RWPE2 (cell line): ENCODE results near the gene DOCK9.
"Not testable (repeated sequence)": the region's sequence is repeated elsewhere in the genome, so short reads cannot be mapped to it uniquely, and the experiment has no call there.

Source experiments
- ATAC-seq: fragments of 200-7000 bp; cut with Tn5 transposase; 3 replicates; pipeline ENCODE4 v1.9.1; 2021; ENCODE audit warnings: low read depth
- DNase-seq: peaks from one replicate; pipeline ENCODE4 v3.0.0-alpha.2; 2020; ENCODE audit warnings: low spot score
- H3K27ac ChIP-seq: fragments of 450-650 bp; 2 replicates; pipeline ENCODE4 v1.5.1; 2017; ENCODE audit warnings: mild to moderate bottlenecking; ENCODE audit not compliant: poor library complexity, severe bottlenecking
- H3K27me3 ChIP-seq: fragments of 250-450 bp; sonication (Bioruptor Pico); 2 replicates; pipeline ENCODE4 v1.5.1; 2021; ENCODE audit warnings: mild to moderate bottlenecking, moderate library complexity; ENCODE audit not compliant: insufficient read depth, poor library complexity, severe bottlenecking
- H3K36me3 ChIP-seq: fragments of 250-450 bp; sonication (Bioruptor Pico); 2 replicates; pipeline ENCODE4 v1.5.1; 2020; ENCODE audit warnings: low read depth, mild to moderate bottlenecking, moderate library complexity
- H3K4me1 ChIP-seq: fragments of 250-450 bp; sonication (Bioruptor Pico); 2 replicates; pipeline ENCODE4 v1.5.1; 2021; ENCODE audit warnings: mild to moderate bottlenecking, moderate library complexity; ENCODE audit not compliant: insufficient read depth, poor library complexity, severe bottlenecking
- H3K4me3 ChIP-seq: fragments of 250-450 bp; sonication (Bioruptor Pico); 2 replicates; pipeline ENCODE4 v1.5.1; 2021; ENCODE audit warnings: mild to moderate bottlenecking, moderate library complexity; ENCODE audit not compliant: severe bottlenecking
- H3K9me3 ChIP-seq: fragments of 250-450 bp; sonication (Bioruptor Pico); 2 replicates; pipeline ENCODE4 v1.5.1; 2021; ENCODE audit warnings: mild to moderate bottlenecking, moderate library complexity; ENCODE audit not compliant: severe bottlenecking
- TF ChIP-seq, protein P1 (sequence below): fragments of 450-650 bp; IDR thresholded peaks from one replicate; pipeline ENCODE4 v1.5.1; 2017; ENCODE audit warnings: mild to moderate bottlenecking, moderate library complexity; ENCODE audit not compliant: poor library complexity, severe bottlenecking

DOCK9 gene

DNA sequence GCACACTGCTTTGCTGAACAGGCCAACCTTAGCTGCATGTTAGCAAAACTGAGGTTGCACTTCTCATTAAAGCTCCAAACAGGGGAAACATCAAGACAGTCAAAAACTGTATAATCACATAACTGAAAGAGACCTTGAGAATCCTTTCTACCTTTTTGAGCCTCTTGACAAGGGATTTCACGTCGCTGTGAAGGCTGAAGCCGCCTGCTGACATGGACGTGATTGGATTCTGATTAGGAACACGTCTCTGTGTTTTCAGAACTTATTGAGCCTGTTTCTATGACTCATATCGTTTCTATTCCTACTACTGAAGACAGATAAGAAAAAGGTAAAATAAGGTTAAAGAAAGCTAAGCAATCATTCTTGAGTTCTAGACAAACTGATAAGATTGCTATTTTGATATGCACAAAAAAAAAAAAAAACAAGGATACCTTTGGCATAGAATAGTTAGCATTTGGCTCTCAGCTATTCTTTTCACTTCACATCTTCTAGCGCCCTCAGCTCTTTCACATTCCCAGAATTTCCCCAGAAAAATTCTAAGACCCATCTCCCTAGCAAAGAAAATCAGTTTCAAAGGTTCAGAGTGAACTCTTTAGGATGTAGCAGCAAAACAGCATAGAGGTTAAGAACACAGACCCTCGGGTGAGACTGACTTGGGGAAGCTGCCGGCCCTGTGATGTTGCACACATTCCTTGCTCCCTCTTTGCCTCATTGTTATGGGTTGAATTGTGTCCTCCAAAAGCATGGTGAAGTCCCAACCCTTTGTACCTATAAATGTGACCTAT lies 81.6 kb downstream of the DOCK9 start:
- no peaks in the 10 kb centered on the region for H3K4me1 ChIP-seq
- peaks cover 31% of the 10 kb centered on the region for H3K36me3 ChIP-seq
- no peaks in the 10 kb centered on the region for H3K27me3 ChIP-seq
- TF ChIP-seq, protein P1, sequence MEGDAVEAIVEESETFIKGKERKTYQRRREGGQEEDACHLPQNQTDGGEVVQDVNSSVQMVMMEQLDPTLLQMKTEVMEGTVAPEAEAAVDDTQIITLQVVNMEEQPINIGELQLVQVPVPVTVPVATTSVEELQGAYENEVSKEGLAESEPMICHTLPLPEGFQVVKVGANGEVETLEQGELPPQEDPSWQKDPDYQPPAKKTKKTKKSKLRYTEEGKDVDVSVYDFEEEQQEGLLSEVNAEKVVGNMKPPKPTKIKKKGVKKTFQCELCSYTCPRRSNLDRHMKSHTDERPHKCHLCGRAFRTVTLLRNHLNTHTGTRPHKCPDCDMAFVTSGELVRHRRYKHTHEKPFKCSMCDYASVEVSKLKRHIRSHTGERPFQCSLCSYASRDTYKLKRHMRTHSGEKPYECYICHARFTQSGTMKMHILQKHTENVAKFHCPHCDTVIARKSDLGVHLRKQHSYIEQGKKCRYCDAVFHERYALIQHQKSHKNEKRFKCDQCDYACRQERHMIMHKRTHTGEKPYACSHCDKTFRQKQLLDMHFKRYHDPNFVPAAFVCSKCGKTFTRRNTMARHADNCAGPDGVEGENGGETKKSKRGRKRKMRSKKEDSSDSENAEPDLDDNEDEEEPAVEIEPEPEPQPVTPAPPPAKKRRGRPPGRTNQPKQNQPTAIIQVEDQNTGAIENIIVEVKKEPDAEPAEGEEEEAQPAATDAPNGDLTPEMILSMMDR: no peak
- no peak for DNase-seq
- H3K4me3 ChIP-seq: no peak overlapping the region
- no peak for ATAC-seq
- no peak overlapping the region for H3K27ac ChIP-seq
- no peaks in the 10 kb centered on the region for H3K9me3 ChIP-seq

DNA sequence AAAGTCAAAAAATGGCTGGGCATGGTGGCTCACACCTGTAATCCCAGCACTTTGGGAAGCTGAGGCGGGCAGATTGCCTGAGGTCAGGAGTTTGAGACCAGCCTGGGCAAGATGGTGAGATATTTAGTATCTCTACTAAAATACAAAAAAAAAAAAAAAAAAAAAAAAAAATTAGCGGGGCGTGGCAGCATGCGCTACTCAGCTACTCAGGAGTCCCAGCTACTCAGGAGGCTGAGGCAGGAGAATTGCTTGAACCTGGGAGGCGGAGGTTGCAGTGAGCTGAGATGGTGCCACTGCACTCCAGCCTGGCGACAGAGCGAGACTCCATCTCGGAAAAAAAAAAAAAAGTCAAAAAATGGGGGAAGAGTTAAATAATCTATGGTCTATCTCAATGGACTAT lies 83.0 kb downstream of the DOCK9 start:
- H3K4me1 ChIP-seq, H3K27me3 ChIP-seq, H3K27ac ChIP-seq, DNase-seq, H3K4me3 ChIP-seq, H3K9me3 ChIP-seq, ATAC-seq: not testable (repeated sequence)
- H3K36me3 ChIP-seq: peaks cover 25% of the 10 kb centered on the region

DNA sequence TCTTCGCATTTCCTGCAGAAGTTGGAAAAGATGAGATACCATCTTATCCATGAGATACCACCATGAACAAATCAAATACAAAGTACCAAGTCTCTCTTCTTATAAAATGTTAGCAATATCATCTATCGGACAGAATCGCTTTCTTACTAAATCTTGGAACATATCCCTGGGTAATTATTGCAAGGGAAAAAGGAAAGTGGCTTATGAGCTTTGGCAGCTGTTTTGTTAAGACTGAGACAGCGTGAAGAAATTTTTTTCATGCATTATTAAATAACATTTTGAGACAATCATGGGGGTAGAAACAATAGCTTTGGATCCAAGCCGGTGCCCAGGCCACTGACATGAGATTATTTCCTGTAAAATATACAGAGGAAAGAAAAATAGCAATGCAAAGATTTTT lies 84.5 kb downstream of the DOCK9 start:
- ATAC-seq: no peak
- peaks cover 17% of the 10 kb centered on the region for H3K36me3 ChIP-seq
- no peaks in the 10 kb centered on the region for H3K9me3 ChIP-seq
- H3K4me3 ChIP-seq: no peak overlapping the region
- H3K4me1 ChIP-seq: peaks cover 14% of the 10 kb centered on the region
- TF ChIP-seq, protein P1: no peak
- H3K27ac ChIP-seq: no peak overlapping the region
- no peaks in the 10 kb centered on the region for H3K27me3 ChIP-seq
- no peak for DNase-seq

DNA sequence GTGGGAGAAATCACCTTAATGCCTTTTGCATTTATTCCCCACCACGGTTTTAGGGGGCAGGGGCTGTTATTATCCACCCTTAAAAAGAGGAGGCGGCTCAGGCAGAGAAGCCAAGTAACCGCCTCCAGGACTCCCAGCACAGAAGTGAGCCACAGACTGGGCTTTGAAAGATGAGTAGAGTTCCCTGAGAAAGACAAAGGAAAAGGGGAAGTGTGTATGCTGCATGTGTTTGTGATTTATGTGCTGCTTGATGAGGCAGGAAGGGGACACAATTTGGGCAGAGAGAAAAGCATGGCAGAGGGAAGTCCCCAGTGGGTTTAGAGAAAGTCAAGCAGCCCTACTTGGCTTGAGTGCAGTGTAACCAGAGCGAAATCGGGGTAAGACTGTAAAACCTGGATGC lies 85.0 kb downstream of the DOCK9 start:
- Histone ChIP-seq H3K4me3 (no peak overlapping the region), H3K4me1 (peaks cover 14% of the 10 kb centered on the region), H3K36me3 (peaks cover 21% of the 10 kb centered on the region), H3K27me3 (no peaks in the 10 kb centered on the region), H3K9me3 (no peaks in the 10 kb centered on the region), H3K27ac (no peak overlapping the region)
- ATAC-seq (no peak), DNase-seq (no peak)
- TF ChIP-seq, protein P1: no peak

DNA sequence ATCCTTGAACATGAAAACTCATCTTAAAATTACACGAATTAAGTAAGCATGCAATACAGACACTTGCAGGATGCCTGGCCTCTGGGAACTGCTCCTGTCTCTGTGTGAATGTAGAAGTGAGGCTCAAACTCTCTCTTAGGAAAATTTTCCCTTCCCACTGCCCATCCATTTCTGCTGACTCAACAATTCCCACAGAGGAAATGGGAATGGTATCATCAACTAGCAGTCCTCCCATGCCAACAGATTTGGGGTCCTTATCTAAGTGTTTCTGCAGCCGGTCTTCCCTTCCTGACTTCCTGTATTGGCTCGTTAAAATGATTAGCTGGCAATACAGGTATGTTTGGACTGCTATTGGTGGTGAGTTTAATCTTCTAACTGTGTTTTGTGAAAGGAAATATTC lies 85.8 kb downstream of the DOCK9 start:
- no peak for ATAC-seq
- peaks cover 14% of the 10 kb centered on the region for H3K4me1 ChIP-seq

More for the DNA sequence above, 85.8 kb downstream of the DOCK9 start:
- DNase-seq: no peak
- Histone ChIP-seq H3K9me3 (no peaks in the 10 kb centered on the region), H3K27ac (no peak overlapping the region), H3K4me3 (no peak overlapping the region), H3K27me3 (no peaks in the 10 kb centered on the region), H3K36me3 (peaks cover 24% of the 10 kb centered on the region)
- TF ChIP-seq, protein P1: no peak
